GM23338 (cell line): Measurements from ENCODE around the gene ITGB6. TPM values are rescaled to one million over a fixed set of nuclear protein-coding genes. Genes with fewer than 3 reads are reported as not detected.

ENCODE experiments used
- ATAC-seq: fragments of 200-7000 bp; cut with Tn5 transposase; 3 replicates; pipeline ENCODE4 v1.9.1; 2020
- DNase-seq: peaks from one replicate; pipeline ENCODE4 v3.0.0-alpha.2; 2015; ENCODE audit warnings: low spot score
- H2AFZ ChIP-seq: fragments of 200-600 bp; sonication (generic); 2 replicates; pipeline ENCODE4 v1.8.0; 2016; ENCODE audit warnings: antibody characterized with exemption, mild to moderate bottlenecking, moderate library complexity
- H3F3A ChIP-seq: fragments of 200-600 bp; sonication (generic); replicated peaks from 2 replicates; pipeline ENCODE4 v1.8.0; 2017; ENCODE audit warnings: antibody characterized with exemption, mixed run types, low read depth
- H3K27ac ChIP-seq: fragments of 200-600 bp; sonication (generic); 2 replicates; pipeline ENCODE4 v1.6.1; 2016; ENCODE audit warnings: low read depth
- H3K27me3 ChIP-seq: fragments of 200-600 bp; sonication (generic); 2 replicates; pipeline ENCODE4 v1.8.0; 2016; ENCODE audit warnings: mild to moderate bottlenecking, mixed run types, moderate library complexity; ENCODE audit not compliant: insufficient read depth
- H3K36me3 ChIP-seq: fragments of 200-600 bp; sonication (generic); 2 replicates; pipeline ENCODE4 v1.8.0; 2016; ENCODE audit warnings: mild to moderate bottlenecking; ENCODE audit not compliant: insufficient read depth
- H3K4me1 ChIP-seq: fragments of 200-600 bp; sonication (generic); 2 replicates; pipeline ENCODE4 v1.8.0; 2016; ENCODE audit warnings: mild to moderate bottlenecking, moderate library complexity; ENCODE audit not compliant: insufficient read depth
- H3K4me2 ChIP-seq: fragments of 200-600 bp; sonication (generic); 2 replicates; pipeline ENCODE4 v1.7.1; 2017; ENCODE audit warnings: mixed run types
- H3K4me3 ChIP-seq: fragments of 200-600 bp; sonication (generic); 2 replicates; pipeline ENCODE4 v1.6.1; 2016; ENCODE audit warnings: mixed run types
- H3K79me2 ChIP-seq: fragments of 200-600 bp; sonication (generic); replicated peaks from 2 replicates; pipeline ENCODE4 v1.8.0; 2017; ENCODE audit warnings: mild to moderate bottlenecking; ENCODE audit not compliant: insufficient read depth
- H3K9me2 ChIP-seq: fragments of 200-600 bp; sonication (generic); 2 replicates; pipeline ENCODE4 v1.8.0; 2017; ENCODE audit not compliant: insufficient read depth
- H4K20me1 ChIP-seq: fragments of 200-600 bp; sonication (generic); replicated peaks from 2 replicates; pipeline ENCODE4 v1.8.0; 2017; ENCODE audit warnings: mild to moderate bottlenecking; ENCODE audit not compliant: insufficient read depth
- H3K27ac Mint-ChIP-seq: 2 replicates; pipeline ENCODE4 v1.8.0; 2020; ENCODE audit warnings: inconsistent platforms, mild to moderate bottlenecking, moderate library complexity, mixed read lengths
- H3K27me3 Mint-ChIP-seq: 3 replicates; pipeline ENCODE4 v1.8.0; 2022; ENCODE audit warnings: low read depth, mild to moderate bottlenecking, moderate library complexity, mixed read lengths, inconsistent platforms; ENCODE audit not compliant: insufficient read depth, poor library complexity
- H3K36me3 Mint-ChIP-seq: 3 replicates; pipeline ENCODE4 v1.8.0; 2021; ENCODE audit warnings: low read depth, mild to moderate bottlenecking, inconsistent platforms, moderate library complexity, mixed read lengths
- H3K4me1 Mint-ChIP-seq: 3 replicates; pipeline ENCODE4 v1.8.0; 2020; ENCODE audit warnings: mild to moderate bottlenecking, inconsistent platforms, mixed read lengths
- H3K4me3 Mint-ChIP-seq: 3 replicates; pipeline ENCODE4 v1.8.0; 2021; ENCODE audit warnings: moderate library complexity, mild to moderate bottlenecking, inconsistent platforms, mixed read lengths
- H3K9me3 Mint-ChIP-seq: 3 replicates; pipeline ENCODE4 v1.8.0; 2020; ENCODE audit warnings: moderate library complexity, mild to moderate bottlenecking, inconsistent platforms, mixed read lengths
- CREB1 ChIP-seq: fragments of 250-450 bp; sonication (Bioruptor Pico); IDR thresholded peaks from 2 replicates; pipeline ENCODE4 v1.5.0; 2020; ENCODE audit warnings: low read depth, mild to moderate bottlenecking, moderate library complexity
- CTCF ChIP-seq, 2 experiments: fragments of 200-600 bp in 1 of 2; sonication (generic) in 1 of 2; conservative IDR thresholded peaks; 2 replicates each; pipeline versions ENCODE4 v1.5.1 to v1.6.1; 2016 to 2017; ENCODE audit warnings: antibody characterized with exemption in 2 of 2, low read depth in 2 of 2, mild to moderate bottlenecking in 2 of 2, moderate library complexity in 1 of 2
- ETS1 ChIP-seq: IDR thresholded peaks from 2 replicates; pipeline ENCODE4 v1.6.1; 2016; ENCODE audit warnings: antibody characterized with exemption
- EZH2phosphoT487 ChIP-seq: fragments of 200-600 bp; sonication (generic); IDR thresholded peaks from one replicate; pipeline ENCODE4 v1.8.1; 2018; ENCODE audit warnings: antibody characterized with exemption; ENCODE audit not compliant: unreplicated experiment
- JUNB ChIP-seq: IDR thresholded peaks from one replicate; pipeline ENCODE4 v1.6.1; 2016; ENCODE audit warnings: antibody characterized with exemption; ENCODE audit not compliant: unreplicated experiment
- POLR2AphosphoS5 ChIP-seq: IDR thresholded peaks from 2 replicates; pipeline ENCODE4 v1.6.1; 2016; ENCODE audit warnings: antibody characterized with exemption, low read depth
- REST ChIP-seq: IDR thresholded peaks from one replicate; pipeline ENCODE4 v1.6.1; 2018; ENCODE audit warnings: antibody characterized with exemption; ENCODE audit not compliant: unreplicated experiment
- ZNF114 ChIP-seq: fragments of 250-450 bp; sonication (Bioruptor Pico); IDR thresholded peaks from 2 replicates; pipeline ENCODE4 v1.5.0; 2020; ENCODE audit warnings: mild to moderate bottlenecking, moderate library complexity
- ZNF331 ChIP-seq: fragments of 250-450 bp; sonication (Bioruptor Pico); IDR thresholded peaks from 2 replicates; pipeline ENCODE4 v1.5.0; 2020; ENCODE audit warnings: low read depth, mild to moderate bottlenecking, moderate library complexity
- polyA plus RNA-seq: library from polyadenylated mRNA; unstranded; fragments of >200 nt; fragmentation: Nextera tagmentation; extraction: Ambion mirVana; gene quantifications from 2 replicates; pipeline ENCODE4 v1.2.1, GENCODE V29; 2016
- total RNA-seq: library from RNA; depleted of rRNA; stranded (reverse); fragments of >200 nt; shearing (Covaris generic); gene quantifications from 2 replicates; pipeline ENCODE4 v1.2.3, GENCODE V29; 2014

ITGB6 gene
- total and polyA plus RNA-seq, 2 experiments from 2014 or later = not detected

- TF ChIP-seq ETS1 (no peak), CTCF (conservative IDR thresholded peaks at IDR 0.05; ENCODE audit: low read depth in 2 of 2) (no peak), REST (no peak), ZNF114 (CRISPR knock-in tag) (no peak), CREB1 (CRISPR knock-in tag) (no peak)
Measured at GRCh38 chr2:160203007-160203406, 2.9 kb upstream of the ITGB6 start (continued).

GRCh38 chr2:160201849-160202539, 1.9 kb upstream of the ITGB6 start:
- ATAC-seq = no peak
- no peak for TF ChIP-seq CTCF (conservative IDR thresholded peaks at IDR 0.05; ENCODE audit: low read depth in 2 of 2)
- TF ChIP-seq JUNB = no peak
- no peak for TF ChIP-seq POLR2AphosphoS5
- no peak for TF ChIP-seq ZNF331 (CRISPR knock-in tag)
- TF ChIP-seq EZH2phosphoT487 = no peak
- no peak for TF ChIP-seq ETS1

More at GRCh38 chr2:160201849-160202539, 1.9 kb upstream of the ITGB6 start:
- Histone ChIP-seq H3K9me2 (no peaks in the 10 kb centered on the region), H3K4me3 (no peak overlapping the region), H3K27me3 (no peaks in the 10 kb centered on the region), H3K4me2 (no peak overlapping the region), H3K36me3 (no peaks in the 10 kb centered on the region), H3K79me2 (no peaks in the 10 kb centered on the region), H3K4me1 (no peaks in the 10 kb centered on the region), H3F3A (no peaks in the 10 kb centered on the region), H2AFZ (no peak overlapping the region), H3K27ac (no peak overlapping the region), H4K20me1 (no peaks in the 10 kb centered on the region)
- Mint-ChIP-seq H3K4me3 (no peak overlapping the region), H3K36me3 (no peaks in the 10 kb centered on the region), H3K9me3 (peaks cover 7% of the 10 kb centered on the region; the same call in 2 of the 3 replicates), H3K27me3 (no peaks in the 10 kb centered on the region), H3K27ac (no peak overlapping the region), H3K4me1 (no peaks in the 10 kb centered on the region)
- DNase-seq = no peak
